DMS 273 (cell line): ENCODE measurements around the gene IL1B.

ENCODE experiments used
- DNase-seq: peaks from one replicate; lab custom pipeline; 2025; ENCODE audit not compliant: unreplicated experiment; lab: John Stamatoyannopoulos, UW

Gene IL1B

DNA sequence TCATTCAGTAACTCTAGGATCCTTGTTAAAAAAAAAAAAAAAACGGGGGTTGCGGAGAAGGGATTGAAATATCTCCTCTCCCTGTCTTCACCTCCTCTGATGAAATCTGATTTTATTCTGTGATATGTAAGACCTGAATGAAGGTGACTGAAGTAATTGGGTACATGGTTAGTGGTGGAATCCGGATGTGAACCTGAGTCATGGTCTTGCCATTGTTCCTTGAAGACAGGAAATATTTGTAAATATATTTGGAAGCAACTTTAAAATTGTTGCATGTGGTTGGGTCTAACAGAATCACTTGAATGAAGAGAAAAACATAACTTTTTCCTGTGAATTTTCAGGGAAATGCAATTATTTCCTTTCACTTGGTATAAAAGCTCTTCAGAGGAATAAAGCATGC is 49.3 kb downstream of the IL1B start:
- DNase-seq: no peak

- no peak for DNase-seq
Observed at GRCh38 chr2:112784199-112785189, 52.1 kb downstream of the IL1B start, which contains the start of gene IL1A. Gene IL1A, minus strand, starts transcription at chr2:112784493. Its CDS starts 723 bp downstream, at chr2:112783770.

DNA sequence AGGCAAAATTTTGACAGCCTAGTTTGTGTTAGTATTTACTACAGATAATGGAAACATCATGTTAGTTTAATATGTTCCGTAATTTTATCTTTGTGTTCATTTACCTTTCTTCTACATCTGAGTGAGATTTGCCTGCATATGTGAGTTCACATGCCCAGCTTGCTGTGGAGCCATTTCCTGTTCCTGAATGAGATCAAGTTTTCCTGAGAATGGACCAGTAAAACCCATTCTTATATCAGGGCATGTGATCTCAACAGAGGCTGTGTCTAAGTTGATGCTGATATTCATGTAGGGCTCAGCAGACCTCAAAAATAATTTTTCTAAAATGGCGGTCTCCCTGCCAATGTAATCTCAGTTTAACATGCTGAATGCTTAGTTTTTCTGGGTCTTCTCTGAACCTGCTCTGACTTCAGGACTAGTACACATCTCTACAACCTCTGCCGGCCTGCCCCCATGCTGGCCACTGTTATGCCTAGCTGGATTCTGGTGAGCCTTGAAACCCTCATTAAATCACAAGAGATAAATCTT is 53.3 kb downstream of the IL1B start:
- no peak for DNase-seq

DNA sequence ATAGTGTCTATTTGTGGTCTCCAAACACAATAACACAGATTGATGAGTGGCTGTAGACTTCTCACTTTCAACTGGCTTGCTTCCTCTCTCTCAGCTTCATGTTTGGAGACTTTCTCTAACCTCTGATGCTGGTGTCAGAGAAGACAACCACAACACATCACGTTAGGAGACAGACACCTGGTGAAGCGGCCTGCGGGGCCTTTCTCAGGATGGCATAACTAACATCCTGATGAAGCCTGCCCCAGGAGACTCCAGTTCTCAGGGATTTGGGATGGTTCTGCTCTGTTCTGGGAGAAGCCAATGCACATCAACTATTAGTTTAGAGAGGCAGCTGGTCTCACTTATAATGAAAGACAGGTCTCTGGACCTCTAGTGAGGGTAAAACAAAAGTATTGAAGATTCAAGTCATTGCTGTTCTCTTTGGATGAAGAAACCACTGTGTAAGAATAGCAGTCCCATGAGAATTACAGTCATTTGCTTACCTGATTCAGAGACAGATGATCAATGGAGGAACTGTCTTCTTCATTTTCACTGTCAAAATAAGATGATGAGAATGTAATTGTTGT is 54.3 kb downstream of the IL1B start:
- no peak for DNase-seq
